HG02884 (cell line): ENCODE results near the gene F3.
"Not testable (repeated sequence)": the region's sequence is repeated elsewhere in the genome, so short reads cannot be mapped to it uniquely, and the experiment has no call there.

Source experiments
- ATAC-seq: cut with Tn5 transposase; IDR thresholded peaks from one replicate; pipeline ENCODE4 v1.9.1; 2021; ENCODE audit warnings: mild to moderate bottlenecking, moderate library complexity; ENCODE audit not compliant: unreplicated experiment

The F3 gene

DNA sequence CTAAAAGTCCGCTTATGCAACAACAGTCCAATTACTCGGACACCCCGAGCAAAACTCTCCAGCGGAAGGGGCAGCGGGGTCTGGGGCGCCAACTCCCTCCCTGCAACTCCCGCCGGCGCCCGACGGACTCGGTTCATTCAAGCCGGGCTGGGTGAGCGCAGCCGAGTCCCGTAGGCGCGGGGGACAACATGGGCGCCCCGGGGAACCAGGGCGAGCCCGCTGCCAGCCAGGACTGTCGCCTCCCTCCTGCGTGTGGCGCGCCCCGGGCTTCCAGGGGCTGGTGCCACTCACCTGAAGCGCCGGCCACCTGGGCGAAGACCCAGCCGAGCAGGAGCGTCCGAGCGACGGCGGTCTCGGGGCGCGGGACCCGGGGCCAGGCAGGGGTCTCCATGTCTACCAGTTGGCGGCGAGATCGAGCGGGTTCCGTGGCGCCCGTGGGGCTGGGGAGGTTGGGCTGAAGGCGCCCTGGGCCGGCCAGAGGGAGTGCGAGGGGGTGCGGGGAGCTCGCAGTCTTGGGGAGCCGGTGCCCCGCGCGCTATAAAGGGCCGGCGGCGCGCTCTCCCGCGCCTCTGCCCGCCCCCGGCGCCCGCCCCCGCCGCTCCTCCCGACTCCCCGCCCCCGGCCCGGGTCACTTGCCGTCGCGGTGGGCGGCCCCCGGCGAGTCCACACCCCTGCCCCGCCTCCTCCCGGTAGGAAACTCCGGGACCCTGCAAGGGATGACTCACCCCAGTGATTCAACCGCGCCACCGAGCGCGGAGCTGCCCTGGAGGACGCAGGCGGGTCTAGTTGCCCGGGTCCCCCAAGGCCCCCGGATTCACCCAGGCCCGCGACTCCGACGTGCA, at the start of gene F3:
Gene F3 (minus strand): TSS at position 514 of the 842 bp plus-strand sequence. CDS start 123 bp downstream, at position 391.
- peak; percentile 82 for ATAC-seq

DNA sequence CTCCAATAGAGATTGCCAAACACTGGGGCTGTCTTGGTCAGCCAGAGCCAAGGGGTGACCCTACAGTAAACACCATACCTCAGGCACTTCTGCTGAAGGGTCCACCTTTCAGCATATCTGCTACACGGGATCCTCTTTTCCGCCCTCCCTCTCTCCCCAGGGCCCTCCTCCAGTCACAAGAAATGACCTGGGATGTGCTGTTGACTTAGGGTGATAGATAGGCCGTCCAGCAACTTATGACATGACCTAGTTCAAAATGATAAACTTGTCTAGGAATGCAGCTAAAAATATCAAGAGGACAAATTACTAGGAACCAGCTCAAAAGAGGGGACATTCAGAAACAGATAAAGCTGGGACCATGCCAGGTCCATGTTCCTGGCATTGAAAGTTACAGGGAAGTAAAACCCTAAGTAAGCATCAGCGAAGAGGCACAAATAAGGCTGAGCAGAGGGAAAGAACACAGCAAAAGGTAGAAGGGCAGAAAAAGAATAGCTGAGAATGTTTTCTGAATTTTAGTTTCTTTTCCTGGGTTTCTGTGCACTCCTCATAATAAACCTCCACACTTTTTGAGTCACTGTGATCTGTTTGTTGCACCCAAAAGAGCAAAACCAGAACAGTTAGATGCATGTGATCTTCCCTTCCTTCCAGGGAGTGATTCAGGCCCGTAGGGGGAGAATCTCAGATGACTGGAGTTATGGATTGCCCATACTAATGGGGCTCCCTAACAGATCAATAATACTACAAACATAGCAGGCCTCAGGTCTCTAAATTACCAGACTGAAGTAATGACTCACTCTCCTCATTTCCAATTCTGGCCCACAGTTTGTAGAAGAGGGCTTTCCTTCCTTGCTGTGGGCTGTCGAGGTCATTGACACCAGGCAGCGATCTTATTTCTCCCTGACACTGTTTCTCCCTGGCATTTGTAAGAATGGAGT, 48.9 kb upstream of the F3 start:
- ATAC-seq: no peak

DNA sequence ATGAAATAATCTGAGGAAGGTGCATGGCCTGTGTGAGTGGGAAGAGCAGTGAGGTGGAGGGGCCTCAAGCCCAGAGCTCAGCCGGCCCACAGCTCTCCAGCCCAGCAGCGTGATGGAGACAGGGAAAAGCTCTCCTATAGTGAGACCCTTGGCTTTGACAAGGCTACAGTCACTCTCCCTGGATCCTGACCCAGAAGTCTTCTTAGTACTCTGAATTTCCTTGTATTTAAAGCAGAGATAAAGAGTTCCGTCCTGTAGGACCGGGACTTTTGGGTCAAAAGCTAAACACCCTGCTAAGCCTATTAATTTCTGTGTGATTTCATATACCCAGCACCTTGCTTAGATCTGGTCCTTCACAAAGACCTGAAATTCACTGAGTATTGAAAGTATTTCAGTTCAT, 48.2 kb upstream of the F3 start:
- ATAC-seq: no peak

DNA sequence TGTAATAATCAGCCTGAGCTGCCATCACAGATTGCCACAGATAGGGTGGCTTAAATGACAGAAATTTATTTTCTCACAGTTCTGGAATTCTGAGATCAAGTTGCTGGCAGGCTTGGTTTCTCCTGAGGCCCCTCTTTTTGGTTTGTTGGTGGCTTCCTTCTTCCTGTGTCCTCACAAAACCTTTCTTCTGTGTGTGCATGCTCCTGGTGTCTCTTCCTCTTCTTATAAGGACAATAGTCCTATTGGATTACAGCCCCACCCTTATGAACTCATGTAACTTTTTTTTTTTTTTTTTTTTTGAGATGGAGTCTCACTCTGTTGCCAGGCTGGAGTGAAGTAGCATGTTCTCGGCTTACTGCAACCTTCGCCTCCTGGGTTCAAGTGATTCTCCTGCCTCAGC, 41.0 kb upstream of the F3 start:
- no peak for ATAC-seq

DNA sequence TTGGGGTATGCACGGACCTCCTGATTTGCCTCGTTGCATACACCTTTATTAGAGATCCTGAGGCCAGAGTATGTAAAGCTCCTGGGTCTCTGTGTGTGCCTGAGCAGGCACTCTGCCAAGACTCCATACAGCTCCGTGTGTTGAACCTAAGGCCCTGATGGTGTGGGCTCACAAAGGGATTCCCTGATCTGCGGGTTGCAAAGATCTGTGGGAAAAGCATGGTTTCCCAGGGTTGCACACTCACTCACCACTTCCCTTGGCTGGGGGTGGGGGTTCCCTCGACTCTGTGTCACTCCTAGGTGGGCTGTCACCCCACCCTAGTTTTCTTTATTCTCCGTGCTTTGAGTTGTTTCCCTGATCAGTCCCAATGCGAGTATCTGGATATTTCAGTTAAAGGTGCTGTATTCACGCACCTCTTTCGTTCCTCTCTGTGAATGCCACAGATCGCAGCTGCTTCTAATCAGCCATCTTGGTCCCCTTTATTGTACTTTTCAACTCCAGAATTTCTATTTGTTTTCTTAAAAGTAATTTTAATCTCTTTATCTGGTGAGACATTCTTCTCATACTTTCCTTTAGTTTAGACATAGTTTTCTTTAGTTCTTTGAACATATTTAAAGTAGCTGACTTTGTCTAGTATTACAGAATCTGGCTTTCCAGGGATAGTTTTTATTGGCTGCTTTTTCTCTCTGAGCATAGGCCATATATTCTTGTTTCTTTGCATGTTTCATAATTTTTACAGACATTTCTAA, 39.0 kb upstream of the F3 start:
- ATAC-seq: no peak

DNA sequence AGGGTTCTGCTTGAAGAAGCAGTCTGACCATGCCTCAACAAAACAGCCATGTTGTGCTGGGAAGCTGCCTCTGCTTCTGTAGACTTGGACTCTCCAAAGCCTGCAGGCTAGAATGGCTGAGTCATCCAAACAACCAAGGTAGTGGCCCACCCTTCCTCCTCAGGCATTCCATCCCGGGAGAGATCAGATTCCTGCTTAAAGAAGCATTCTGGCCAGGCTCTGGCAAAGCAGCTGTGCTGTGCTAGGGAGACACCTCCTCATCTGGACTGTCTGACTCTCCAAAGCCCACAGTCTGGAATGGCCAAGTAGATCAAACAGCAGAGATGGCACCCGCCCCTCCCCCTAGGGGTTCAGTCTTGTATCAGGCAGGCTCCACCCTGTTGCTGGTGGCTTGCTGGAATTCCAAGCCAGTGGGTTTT, 38.3 kb upstream of the F3 start:
- no peak for ATAC-seq

DNA sequence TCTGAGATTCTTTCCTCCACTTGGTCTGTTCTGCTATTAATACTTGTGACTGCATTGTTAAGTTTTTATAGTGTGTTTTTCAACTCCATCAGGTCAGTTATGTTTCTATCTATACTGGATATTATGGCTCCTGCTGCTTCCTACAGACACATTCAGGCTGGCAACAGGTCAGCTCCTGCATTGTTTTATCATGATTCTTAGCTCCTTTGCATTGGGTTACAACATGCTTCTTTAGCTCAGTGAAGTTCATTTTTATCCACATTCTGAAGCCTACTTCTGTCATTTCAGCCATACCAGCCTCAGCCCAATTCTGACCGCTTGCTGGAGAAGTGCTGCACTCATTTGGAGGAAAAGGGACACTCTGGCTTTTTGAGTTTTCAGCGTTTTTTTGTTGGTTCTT, 37.3 kb upstream of the F3 start:
- ATAC-seq: no peak

DNA sequence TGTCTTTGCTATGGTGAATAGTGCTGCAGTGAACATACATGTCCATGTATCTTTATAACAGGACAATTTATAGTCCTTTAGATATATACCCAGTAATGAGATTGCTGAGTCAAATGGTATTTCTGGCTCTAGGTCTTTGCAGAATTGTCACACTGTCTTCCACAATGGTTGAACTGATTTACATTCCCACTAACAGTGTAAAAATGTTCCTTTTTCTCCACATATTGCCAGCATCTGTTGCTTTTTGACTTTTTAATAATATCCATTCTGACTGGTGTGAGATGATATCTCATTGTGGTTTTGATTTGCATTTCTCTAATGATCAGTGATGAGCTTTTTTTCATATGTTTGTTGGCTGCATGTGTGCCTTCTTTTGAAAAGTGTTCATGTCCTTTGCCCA, 32.4 kb upstream of the F3 start:
- not testable (repeated sequence) for ATAC-seq

DNA sequence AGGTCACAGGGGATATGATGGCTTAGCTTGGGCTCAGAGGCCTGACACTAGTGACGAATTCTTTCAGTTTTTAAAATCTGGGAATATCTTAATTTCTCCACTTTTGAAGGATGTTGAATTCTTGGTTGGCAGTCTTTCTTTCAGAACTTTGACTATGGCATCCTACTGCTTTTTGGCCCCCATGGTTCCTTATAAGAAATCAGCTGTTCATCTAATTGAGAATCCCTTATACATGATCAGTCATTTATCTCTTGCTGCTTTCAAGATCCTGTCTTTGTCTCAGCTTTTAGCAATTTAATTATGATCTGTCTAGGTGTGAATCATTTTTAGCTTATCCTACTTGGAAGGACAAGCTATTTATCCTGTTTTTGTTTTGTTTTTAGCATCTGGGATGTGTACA, 31.2 kb upstream of the F3 start:
- ATAC-seq: no peak

DNA sequence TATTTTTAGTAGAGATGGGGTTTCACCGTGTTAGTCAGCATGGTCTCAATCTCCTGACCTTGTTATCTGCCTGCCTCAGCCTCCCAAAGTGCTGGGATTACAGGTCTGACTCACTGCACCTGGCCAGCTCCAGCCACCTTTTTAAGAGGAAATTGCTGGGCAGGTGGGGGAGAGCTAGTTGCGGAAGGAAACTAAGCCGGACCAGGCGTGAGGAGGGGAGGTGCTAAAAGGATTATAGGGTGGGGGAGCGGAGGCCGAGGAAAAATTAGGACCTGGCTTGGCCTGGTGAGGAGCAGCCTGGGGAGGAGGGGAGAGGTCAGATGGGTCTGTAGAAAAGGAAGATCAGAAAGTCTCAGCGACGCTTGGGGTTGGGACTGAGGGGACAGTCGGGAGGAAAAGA, 29.4 kb upstream of the F3 start:
- ATAC-seq: not testable (repeated sequence)

DNA sequence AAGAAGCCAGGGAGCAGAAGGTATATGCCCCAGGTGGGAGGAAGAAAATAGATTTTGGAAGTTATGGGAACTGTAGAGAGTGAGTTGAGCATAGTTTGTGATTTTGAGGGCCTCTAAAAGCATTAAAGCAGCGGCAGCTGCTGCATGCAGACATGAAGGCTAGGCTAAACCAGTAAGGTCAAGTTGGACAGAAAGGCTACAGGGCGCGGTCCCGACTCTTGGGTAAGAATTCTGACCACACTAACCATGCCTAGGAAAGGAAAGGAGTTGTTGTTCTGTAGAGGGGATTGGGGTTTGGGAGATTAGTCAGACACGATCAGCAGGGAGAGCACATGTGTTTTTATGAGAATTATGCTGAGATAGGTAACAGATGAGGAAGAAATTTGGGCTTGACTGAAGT, 27.2 kb upstream of the F3 start:
- not testable (repeated sequence) for ATAC-seq

DNA sequence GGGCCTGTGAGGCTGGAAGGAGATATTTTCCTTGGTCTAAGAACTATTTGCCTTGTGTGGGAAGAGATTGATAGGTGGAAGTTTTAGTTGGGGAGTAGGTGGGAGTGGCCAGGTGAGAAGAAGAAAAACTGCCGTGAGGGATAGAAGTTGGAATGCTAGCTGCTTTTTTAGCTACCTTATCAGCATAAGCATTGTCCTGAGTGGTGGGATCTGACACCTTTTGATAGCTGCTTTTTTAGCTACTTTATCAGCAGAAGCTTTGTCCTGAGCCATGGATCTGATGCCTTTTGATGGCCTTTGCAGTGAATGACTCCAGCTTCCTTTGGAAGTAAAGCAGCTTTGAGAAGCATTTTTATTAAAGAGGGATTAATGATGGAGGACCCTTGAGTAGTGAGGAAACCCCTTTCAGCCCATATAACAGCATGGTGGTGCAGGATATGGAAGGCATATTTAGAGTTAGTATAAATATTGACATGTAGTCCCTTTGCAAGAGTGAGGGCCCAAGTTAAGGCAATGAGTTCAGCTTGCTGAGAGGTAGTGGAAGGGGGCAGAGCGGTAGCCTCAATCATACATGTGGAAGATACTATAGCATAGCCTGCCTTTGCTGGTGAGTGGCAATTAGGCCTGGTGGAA, 26.5 kb upstream of the F3 start:
- ATAC-seq: not testable (repeated sequence)

DNA sequence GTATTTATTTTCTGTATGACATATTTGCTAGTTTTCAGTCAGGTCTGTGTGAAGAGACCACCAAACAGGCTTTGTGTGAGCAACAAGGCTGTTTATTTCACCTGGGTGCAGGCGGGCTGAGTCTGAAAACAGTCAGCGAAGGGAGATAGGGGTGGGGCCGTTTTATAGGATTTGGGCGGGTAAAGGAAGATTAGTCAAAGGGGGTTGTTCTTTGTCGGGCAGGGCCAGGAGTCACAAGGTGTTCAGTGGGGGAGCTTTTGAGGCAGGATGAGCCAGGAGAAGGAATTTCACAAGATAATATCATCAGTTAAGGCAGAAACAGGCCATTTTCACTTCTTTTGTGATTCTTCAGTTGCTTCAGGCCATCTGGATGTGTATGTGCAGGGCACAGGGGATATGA, 24.9 kb upstream of the F3 start:
- not testable (repeated sequence) for ATAC-seq

DNA sequence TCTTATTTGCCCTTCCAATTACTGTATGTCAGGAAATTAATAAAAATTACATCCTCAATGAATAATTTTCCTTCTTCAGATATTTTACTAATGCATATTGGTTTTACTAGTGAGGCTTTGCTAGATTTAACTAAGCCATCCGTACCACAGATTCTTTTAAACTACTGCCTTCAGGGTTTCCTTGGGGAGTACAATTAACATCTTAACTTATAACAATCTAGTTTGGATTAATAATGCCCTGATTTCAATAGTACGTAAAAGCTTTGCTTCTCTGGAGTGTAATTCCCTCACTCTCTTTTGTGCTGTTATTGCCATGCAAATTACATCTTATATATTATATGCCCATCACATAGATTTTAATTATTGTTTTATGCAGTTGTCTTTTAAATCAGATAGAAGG, 24.3 kb upstream of the F3 start:
- ATAC-seq: no peak

DNA sequence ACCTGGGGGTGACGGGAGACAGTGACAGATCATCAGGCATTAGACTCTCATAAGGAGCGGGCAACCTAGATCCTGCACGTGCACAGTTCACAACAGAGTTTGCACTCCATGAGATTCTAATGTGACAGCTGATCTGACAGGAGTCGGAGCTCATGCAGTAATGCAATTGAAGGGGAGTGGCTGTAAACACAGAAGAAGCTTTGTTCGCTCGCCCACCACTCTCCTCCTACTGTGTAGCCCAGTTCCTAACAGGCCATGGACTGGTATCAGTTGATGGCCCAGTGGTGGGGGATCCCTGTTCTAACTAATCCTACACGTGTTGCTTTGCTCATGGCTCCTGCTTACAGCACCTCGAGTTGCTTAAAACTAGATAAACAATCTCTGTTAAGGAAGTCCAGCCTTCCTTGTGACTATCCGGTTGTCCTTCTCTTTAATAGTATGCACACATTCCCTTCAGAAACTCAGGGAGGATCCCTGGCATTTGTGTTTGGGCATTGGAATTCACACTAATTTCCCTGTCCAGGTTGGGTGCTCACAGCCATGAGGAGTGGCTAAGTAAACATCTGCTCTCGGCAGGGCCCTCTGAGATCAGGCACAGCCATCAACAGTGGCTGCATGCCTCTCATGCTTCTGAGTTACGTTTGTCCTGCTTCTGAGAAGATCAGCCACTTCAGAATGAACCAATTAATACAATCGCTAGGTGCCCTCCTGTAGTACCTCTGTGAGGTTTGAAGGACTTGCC, 21.1 kb upstream of the F3 start:
- ATAC-seq: no peak

DNA sequence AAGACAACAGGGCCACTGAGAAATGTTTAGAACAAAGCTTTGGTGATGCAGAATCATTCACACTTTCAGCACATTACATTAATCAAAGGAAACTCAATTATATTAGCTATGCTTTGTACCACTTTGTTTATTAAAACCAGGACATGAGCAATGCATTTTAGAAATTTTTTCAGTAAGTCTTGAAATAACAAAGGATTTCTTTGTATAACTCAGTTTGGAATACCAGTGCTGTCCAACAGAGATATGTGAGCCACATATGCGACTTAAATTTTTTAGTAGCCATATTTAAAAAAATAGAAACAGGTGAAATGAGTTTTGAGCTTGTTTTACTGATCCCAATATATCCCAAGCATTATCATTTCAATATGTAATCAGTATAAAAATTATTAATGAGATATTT, 18.8 kb upstream of the F3 start:
- no peak for ATAC-seq

DNA sequence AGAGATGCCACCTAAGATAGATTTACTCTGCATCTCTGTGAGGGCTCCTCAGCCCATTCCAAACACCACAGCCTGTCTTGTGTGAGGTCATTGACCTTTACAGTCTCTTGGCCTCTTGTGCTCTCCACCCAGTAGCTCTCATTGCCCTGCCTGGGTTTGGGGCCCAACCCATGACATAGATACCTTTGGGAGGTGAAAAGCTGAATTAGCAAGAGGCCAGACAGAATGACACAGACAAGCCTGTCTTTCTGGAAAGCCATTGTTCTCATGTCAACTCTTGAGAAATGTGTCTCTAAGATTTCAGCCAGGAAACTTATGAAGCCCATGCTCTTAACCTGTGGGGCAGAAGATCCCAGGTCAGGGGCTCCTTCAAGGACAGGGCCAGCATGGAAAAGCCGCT, 18.4 kb upstream of the F3 start:
- ATAC-seq: no peak

DNA sequence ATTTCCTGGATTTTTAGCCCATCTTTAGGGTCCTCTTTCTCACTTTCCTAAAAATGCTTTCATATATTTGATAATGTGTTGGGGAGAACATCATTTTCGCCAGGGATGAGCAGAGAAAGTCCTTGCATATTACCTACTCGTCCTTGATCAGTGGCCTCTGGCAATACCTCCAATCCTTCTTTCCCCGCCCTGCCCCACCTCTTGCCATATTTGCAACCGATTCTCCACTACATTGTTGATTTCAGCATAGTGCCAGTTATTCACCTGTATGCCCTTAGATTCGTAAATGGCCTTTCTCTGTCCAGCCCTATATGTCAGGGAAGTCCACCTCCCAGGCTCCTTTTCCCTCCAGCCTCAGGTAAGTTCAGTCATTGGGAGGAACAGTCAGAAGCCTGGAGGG, 13.5 kb upstream of the F3 start:
- no peak for ATAC-seq

DNA sequence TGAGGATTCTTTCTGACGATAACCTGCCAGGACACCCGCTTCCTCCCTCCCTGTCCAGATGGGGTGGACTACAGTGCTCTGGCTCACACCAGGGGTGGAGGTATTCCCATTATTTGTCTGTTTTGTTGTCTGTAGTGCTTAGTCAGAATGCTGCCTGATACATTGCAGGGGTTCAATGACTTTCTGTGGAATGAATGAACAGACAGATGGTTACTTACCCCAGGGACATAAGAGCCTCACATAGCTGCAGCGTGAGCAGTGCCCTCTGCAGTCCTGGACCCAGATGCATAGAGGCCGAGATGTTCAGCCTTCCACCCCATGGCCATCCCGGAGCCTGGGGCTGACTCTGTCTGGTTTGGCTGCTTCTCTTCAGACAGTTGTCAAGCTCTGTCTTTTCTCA, 13.0 kb upstream of the F3 start:
- no peak for ATAC-seq

DNA sequence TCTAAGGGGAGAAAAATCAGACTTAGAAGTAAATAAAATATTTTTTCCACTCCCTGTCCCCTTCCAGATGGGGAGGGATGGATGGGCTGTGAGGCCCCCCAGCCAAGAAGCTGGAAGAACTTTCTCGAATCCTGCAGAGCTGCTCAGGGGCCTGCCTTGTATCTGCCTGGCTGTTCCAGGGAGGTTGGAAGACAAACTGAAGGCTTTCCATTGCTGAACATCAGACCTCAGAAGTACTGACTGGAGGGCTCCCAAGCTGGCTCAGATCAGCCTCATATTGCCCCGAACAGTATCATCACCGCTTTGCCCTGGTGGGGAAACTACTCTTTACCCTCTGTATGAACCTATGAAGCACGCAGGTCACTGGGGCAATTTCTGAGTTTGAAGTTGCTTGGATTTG, 12.4 kb upstream of the F3 start:
- ATAC-seq: no peak
